D341Med (cell line): ENCODE measurements around the gene GRB10.

Source experiments
- DNase-seq: peaks from one replicate; pipeline ENCODE4 v3.0.0; 2012; ENCODE audit warnings: low spot score

The GRB10 gene

DNA sequence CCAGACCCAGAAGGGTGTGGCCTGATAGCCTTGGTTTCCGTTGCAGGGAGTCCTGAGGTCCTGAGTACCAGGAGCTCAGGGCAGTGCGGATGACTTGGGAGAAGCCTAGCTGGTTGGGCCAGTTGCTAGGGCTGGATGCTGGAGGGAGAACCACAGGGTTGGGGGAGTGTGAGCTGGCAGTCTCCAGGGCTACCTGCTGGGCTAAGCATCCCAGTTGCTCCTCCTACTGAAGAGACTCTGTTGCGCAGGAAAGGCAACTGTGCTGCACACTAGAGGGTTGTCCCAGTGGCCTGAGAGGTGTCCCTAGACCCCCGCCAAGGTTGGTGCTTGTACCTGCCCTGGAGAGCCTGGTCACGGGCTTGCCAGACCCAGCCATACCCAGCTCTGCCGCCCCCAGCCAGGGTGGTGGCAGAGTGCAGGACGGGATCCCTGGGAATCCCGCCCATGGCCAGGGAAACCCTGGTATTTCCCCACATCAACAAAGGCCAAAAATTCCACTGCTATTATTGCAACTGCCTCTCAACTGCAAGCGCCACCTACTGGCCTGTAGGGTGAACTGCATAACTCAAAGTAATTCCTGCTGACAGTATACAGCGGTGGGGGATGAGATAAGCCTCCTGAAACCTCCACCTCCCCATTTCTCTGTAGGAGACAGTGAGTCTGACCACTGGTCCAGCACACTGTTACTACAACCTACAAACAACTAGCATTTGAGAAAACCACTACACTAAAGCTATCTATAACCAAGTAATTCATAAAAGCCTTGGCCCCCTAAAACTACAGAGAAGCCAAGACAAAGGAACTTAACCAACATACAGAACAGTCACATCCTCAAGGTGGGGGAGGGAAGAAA is 149.9 kb downstream of the GRB10 start:
- DNase-seq, result peak; percentile 68

DNA sequence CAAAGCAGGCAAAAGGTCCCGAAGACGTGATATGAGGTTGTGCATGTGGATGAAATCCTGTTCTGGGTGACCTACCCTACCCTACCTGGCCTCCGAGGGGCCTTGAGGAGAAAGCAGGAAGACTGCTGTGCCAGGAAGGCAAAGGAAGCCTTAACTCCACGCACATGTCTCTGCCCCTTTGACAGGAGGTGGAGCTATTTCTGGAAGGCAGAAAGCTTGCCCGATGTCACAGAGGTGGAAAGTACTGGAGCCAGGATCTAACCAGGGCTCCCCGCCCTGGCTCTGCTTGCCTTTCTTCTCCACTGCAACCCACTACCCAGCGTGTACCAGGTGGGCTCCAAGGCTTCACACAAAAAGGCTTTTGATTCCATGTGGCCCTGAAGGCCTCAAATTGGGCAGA is 151.1 kb downstream of the GRB10 start:
- peak; percentile 17 for DNase-seq

DNA sequence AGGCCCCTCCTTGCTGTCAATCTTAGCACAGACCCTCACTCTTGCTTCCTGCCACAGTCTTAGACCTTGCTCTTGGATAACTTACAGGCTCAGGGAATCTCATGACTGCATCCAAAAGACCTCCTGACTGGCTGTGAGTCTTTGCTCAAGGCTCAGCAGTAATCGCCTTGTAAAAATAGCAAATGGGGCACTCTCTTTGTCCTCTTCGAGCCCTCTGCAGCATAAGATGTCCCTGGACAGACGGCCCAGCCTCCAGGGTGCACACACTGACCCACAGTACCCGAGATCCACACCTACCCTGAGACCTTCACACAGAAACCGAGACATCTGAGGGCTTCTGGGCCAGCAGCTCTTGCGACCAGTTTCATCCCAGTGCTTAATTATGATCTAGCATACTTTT is 151.6 kb downstream of the GRB10 start:
- peak; percentile 4 for DNase-seq

DNA sequence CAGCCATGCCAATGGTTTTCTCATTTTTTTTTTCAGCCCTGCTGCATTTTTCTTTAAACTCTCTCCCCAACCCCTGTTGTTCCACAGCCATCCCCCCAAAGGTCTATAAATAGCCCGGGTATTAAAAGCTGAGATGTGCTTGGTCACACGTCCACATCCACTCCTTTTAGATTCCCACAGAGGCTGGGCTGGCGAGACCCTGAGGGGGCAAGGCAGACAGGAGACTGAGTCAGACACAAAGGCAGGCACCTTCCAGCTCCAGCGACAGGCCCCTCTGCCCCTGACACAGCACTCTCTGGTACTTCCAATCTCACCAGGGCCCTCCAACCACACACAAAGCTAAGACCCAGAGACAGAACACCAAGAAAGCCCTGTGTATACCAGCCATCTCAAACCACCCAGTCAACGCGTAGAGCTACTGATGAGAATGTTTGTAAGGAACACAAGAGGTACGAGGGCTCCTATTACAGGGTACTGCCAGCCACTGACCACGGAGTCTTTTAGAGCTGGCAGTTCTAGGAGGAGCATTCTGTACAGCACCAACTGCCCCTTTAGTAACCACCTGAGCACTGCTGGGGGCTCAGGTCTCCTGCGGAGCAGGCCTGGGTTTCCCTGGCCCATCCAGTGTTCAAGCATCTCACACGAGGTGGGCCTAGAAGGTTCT is 153.3 kb downstream of the GRB10 start:
- peak; percentile 9 for DNase-seq

DNA sequence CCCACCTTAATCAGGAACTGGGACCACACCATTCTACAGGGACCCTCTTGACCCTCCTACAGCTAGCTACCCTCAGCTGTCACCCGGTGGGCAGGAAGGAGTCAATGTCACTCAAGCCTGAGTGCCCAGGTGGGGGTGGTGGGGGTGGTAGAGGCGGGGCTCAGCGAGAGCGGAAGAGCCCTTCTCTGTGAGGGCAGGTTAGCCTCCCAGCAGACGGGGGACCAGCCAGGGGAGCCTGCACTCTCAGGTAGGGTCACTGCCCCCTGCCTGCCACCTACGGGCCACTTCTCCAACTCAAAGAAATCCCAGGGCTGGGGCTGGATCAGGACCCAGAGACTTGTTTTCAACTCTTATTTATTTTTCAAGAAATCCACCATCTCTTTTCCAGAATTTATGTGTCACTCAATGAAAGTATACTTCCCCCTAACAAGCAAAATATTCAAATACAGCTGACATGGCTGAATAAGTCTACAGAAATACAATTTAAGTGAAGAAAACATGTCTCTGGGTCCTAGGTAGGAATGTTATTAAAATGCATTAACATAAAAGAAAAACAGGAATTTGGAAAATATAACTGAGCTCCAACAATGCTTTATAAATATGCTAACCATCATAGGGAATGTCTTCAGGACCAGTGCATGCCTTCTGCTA is 154.1 kb downstream of the GRB10 start:
- peak; percentile 36 for DNase-seq

DNA sequence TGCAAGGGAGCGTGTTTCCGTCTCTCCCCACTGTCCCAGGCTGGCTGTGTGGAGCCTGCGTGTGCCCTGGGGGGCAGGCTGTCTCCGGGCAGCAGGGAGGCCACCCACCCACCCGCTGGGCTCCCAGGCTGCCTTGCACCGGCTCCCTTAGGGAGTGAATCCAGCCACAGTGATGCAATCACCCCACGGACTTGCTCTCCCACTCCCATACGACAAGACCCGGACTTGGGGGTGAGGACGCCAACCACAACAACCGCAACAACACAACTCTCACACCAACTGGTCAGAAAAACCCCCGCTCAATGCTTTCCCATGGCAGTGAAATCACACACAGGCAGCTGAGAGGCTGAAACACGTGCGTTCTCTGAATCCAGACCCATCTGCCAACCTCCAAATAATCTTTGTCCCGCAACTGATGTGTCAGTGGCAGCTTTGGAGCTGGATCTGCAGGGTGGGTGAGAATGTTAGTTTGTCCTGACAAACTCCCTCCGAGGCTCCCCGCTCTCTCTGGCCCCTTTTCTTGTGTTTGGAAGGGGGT is 154.8 kb downstream of the GRB10 start:
- DNase-seq, result peak; percentile 25

DNA sequence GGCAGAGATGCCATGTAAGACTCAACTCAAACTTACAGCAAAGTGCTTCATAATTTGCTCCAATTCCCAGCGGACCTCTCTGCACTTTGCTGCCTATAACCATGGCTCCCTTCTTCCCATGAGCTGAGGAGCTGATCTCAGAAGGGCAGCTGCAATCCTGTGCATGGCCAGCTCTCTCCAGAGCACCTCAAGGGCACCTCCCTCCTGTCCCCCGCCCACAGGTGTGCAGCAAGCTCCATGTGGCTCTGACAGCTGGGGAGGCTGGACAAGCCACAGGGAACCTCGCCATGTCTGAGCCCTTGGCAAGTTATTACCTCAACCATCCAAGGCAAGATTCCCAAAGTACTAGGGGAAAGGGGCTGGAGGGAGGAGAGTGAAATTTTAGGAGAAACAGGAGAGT is 156.4 kb downstream of the GRB10 start:
- peak; percentile 18 for DNase-seq

DNA sequence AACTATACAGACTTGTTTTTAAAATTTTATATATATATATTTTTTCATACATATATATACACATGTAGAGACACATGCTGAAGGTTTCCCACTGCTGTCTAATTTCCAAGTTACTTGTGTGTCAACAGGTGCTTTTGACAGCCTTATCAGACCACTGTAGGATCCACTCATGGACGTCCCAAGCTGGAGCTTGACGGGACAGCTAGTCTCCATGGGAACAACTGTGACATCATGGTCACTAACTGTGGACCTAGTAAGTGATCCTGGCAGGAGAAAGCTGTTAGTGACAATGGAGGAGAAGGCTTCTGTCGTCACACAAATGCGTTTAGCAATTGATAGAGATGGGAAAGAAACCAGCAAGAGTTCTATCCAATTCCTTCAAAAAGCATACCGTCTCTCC is 157.3 kb downstream of the GRB10 start:
- DNase-seq, result peak; percentile 9

DNA sequence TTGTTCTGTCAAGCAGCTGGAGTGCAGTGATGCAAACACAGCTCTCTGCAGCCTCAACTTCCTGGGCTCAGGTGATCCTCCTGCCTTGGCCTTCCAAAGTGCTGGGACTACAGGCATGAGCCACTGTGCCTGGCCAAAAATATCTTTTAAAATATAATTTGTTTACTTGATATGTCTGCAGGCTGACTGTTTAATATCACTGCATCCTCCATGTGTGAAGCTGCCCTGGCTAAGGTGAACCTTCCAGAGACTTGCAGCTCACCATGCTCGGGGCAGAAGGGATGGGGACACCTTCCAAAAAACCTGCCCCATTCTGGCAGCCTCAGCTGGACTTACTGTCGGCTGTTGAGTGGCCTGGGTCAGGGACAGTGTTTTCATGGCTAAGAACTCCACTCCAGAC is 159.9 kb downstream of the GRB10 start:
- peak; percentile 4 for DNase-seq

DNA sequence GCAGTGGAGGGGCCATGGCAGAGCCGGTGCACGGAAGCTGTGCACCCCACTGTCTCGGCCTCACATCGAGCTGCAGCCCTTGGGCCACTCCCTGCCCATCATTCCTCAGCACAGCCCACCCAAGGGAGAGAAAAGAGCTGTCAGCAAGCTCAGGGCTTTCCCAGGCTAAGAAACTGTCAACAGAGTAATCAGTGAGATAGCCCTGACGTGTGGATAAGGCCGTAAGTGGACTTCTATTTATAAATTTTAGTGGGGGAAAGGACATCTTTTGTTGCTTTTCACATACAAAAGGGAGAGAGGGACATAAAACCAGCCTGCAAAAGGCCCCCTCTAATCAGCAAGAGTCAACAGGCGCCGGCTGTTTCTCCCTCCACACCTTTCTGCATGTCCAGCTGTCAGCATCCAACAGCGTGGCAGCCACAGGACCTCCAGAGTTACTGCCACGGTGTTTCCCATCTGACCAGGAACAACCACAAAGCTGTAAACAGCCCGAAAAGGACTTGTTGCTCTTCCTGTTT is 160.7 kb downstream of the GRB10 start:
- peak; percentile 12 for DNase-seq

DNA sequence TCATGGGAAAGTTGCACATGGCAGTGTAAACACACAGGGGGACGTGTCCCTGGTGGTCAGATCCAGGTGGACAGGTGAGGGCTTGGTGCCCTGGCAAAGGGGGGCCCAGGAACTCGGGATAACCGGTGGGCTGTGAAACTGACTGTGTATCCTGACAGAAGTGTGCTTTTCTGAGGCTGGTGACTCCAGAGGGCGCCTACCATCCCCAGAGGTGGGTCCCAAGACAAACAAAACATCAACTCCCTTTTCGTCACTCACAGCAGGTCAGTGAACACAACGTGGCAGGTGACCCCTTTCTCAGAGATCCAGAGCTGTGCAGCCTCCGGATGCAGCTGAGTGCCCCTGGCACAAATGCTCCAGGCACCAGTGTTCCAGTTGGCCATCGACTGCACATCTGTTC is 161.5 kb downstream of the GRB10 start:
- DNase-seq, result peak; percentile 12

DNA sequence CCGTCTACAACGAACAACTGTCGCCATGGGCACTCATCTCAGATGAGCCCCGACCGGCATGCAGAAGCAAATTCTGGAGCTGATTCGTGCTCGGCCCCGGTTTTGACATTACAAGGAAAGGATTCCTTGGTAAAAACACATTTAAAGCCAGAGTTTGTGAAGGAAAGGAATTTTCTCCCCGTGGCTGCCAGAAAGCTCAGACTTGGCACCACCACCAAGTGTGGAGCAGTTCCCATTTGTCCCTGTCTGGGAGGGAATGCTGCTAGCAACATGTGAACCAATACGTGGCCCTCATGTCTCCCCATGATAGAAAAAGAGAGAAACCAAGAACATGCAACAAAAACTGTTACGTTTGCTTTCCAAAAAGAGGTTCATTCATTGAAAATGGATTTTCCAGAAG is 162.3 kb downstream of the GRB10 start:
- peak; percentile 5 for DNase-seq

DNA sequence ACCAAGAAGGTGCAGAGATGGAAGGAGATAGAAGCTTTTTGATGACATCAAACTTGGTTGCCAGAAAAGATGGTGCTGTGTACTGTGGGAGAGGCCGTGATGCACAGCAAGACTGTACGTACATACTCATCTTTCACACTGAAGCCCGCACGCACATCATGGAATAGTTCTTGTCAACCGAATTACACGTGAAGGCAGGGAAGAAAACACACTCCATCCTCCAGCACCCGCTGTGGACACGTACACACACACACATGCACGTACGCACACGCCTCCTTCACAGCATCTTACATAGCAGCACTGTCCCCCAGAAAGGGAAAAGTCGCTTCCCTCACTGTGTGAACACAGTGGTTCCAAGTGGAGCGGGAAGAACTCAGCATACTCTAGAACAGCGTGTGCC is 163.0 kb downstream of the GRB10 start:
- DNase-seq, result no peak

DNA sequence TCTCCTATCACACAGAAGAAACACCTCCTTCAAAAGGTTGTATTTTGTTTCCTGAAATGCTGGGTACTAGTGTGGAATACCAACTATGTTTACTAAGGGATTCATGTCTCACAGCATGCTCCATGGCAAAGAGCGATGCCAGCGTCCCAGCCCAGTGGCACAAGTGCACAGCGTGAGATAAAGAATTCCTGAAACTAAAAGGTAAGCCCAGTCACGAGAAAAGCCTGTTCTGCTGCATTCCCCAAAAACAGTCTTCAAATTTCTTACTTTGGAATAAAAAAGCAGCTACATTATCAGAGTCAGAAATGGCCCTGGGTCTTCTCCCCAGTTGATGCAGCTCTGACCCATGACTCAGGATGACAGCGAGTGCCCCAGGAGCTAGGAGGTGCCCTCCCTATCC is 164.4 kb downstream of the GRB10 start:
- DNase-seq, result no peak

DNA sequence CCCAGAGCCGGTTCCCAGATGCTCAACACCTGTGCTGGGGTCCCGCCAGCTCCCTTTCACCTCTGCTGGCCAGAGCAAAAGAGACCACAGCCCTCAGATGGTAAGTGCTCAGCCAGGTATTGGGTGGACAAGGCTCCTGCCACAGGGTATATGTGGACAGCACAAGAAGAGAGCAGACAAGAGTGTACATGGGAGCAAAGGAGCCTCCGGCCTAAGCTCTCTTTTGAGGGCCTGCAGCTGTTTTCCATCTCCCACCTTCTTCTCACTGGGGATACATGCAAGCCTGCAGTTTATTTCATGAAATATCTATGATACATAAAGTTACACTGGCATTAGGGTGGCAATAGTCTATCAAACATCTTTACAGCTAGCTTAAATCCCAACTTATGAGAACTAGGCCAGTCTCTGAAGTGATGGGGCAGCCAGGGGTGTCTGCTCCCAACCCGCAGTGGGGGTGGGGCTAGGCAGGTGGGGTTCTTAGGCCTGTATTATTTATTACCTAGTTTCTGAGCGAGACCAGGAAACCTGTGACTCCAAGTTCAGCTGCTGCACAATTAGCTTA is 167.1 kb downstream of the GRB10 start:
- DNase-seq, result peak; percentile 17

DNA sequence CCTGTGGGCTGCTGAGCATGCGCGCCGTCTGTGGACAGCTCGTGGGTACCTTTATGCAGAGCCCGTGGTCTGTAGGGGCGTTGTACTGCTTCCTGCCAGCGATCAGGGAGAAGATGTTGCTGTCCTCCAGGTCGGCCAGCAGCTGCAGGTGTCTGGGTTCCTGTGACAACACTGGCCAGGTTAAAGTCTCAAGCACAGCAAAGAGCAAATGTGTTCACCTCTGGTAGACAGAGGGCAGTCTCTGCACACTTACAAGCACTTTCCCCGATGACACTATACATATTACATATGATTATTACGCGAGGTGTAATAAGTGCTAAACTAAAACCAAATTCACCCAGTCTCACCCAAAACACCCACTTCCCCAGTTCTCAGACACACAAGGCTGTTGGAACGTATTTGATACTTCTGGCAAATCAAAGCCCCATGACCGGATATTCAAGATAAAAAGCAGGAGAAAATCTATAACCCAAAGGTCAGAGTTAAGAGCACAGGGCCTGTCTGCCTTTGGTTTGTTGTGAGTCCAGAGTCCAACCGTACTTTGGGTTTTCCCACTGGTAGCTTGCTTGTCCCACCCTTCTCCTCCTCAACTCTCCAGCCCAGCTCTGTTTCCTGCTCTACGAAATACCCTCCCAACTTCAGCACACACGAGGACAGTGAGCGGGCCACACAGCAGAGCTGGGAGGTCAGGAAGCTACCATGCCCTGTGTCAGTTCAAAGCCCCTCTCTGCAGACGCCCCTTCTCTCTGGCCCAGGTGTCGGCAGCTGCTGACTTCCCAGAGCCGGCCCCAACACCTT is 167.8 kb downstream of the GRB10 start:
- peak; percentile 9 for DNase-seq

DNA sequence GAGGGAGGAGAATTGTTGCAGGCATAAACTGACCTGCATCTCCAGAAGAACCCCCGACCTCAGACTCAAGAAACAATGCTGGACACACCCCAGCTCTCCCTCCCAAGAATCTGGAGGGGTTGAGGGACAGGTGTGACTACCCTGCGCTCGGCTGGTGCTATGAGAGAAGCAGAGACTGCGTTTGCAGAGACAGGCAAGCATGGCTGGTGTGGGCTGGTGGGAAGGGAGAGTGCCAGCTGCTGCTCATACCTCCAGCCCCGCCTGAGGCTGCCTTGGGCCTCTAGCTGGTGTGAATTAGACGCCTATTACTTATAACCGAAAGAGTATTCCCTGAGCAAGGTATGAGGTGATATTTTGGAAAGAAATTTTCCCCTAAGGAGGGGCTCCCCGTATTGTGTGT is 169.2 kb downstream of the GRB10 start:
- peak; percentile 9 for DNase-seq

DNA sequence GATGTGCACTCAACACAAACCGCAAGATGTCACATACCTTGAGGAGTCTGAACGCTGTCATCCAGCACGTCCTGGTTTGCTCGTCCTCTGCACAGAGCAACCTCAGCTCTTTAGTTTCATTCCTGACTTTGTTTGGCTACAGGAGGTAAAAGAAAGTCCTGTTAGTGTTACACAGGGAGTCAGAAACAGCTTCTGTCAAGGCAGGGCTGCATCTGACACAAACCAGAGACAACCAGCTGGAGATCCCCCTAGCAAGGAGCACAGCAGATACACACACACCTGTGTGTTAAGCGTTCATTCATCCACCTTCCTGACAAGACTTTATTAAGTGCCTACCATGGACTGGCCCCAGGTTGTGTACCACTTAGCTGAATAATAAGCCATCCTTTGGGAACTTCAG is 170.0 kb downstream of the GRB10 start:
- no peak for DNase-seq

DNA sequence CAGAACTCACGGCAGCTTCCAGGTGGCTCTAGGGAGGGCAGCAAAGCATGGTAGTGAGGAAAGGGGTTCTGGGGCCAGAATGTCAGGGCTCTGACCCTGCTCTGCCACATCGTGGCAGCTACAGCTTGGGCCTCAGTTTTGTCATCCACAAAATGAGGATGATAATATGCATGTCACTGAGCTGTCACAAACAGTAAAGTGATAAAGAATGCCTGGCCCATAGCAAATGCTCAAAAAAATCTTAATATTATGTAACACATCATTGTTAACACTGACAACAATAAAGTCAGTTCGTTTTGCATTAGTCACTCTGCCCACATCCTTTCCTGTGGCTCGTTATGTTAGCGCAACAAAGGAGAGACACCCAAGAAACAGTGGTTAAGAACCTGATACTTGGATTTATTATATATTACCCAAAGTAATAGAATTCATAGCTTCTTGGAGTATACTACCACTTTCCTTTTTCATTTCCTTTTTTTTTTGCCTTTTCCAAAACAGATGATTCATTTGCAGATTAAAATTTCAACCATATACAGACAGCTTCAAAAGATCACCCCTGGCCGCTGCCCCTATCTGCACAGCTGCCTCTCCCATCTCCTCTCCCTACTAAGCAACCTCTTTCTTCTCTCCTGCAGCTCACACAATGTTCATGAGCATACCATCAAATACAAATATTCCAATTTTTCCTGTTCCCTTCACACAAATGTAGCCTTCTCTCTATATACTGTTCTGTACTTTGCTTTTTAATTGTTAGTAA is 172.0 kb downstream of the GRB10 start:
- no peak for DNase-seq

DNA sequence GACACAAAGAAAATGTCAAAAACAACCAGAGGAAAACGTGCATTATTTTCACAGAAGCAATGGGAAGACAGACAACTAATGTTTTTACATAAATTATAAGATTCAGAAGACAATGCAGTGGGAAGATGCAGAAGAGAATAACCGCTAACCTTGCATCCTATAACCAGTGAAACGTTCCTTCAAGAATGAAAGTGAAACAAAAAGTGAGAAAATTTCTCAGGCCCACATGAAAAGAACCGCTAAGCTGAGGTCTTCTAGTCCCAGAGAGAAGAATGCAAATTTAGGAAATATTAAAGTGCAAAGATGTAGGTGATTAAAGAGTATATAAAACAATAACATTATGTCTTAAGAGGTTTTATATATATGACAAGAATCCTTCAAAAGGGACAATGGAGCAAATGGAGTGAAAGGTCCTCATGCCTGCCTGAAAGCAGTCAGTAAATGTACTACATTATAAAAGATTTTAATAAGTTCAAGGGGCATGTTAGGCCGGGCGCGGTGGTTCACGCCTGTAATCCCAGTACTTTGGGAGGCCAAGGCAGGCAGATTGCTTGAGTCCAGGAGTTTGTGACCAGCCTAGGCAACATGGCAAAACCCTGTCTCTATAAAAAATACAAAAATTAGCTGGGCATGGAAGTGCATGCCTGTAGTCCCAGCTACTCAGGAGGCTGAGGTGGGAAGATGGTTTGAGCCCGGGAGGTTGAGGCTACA is 174.3 kb downstream of the GRB10 start:
- no peak for DNase-seq
